GM18858 (cell line): ENCODE measurements around the gene HERC2.
"Not testable (repeated sequence)": the region's sequence is repeated elsewhere in the genome, so short reads cannot be mapped to it uniquely, and the experiment has no call there.

Source experiments
- ATAC-seq: cut with Tn5 transposase; IDR thresholded peaks from one replicate; pipeline ENCODE4 v1.9.1; 2021; ENCODE audit not compliant: unreplicated experiment

Gene HERC2

GRCh38 chr15:28286031-28286430 lies 35.9 kb downstream of the HERC2 start:
- ATAC-seq: no peak

DNA sequence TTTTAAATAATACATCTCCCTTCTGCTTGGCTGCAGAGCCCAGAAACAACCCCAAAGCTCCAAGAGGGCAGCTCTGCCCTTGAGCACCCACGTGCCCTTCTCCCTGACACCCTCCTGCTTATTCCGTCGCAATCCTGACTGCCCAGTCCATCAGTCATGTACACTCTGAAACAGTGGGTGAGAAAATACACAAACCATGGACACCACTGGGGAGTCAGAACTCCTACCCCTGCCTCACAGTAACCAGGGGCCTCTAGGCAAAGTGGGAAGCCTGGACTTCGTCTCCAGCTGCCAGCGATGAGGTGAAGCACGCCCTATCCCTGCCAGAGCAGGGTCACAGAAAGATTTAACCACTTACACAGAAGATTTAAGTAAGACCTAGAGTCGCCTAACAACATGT lies 40.1 kb downstream of the HERC2 start:
- no peak for ATAC-seq

- ATAC-seq: no peak
Measured at GRCh38 chr15:28274635-28275034, 47.3 kb downstream of the HERC2 start.

- no peak for ATAC-seq
Measured at GRCh38 chr15:28273873-28274610, 47.9 kb downstream of the HERC2 start.

DNA sequence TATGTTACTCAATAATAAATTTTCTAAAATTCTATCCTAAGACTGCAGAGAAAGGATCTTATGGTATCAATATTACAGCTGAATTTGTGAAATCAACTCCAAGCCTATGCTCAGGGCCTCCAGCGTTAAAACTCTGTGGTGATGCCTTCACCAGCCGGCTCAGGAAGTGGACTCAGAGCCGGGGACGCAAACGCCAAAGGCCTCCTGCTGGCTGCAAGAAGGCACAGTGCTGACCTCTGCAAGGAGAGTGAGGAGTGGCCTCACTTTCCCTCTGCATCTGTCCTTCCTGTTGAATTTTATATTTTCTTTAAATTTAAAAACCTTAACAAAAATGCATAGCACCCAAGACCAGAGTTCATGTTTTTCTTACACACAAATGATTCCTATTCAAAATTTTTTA lies 48.5 kb downstream of the HERC2 start:
- no peak for ATAC-seq

DNA sequence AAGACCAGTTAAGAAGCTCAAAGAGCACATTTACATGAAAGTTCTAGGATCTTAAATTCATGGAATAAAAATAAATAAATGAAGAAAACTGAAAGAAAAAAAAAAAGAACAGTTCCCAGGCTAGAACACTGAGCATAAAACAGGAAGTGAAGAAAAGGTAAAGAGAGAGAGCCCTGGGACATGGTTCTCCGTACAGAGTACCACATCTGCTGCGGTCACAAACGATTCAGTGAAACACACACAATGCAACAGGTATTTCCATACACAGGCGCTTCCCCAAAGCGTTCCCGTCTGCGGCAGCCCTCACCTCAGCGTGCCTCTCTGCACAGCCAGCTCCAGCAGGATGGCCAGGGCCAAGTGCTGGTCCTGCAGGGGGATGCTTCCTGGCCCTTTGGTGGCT lies 49.4 kb downstream of the HERC2 start:
- ATAC-seq: no peak

- ATAC-seq: no peak
Measured at GRCh38 chr15:28271697-28272260, 50.2 kb downstream of the HERC2 start.

GRCh38 chr15:28269097-28269496 lies 52.9 kb downstream of the HERC2 start:
- ATAC-seq: no peak

DNA sequence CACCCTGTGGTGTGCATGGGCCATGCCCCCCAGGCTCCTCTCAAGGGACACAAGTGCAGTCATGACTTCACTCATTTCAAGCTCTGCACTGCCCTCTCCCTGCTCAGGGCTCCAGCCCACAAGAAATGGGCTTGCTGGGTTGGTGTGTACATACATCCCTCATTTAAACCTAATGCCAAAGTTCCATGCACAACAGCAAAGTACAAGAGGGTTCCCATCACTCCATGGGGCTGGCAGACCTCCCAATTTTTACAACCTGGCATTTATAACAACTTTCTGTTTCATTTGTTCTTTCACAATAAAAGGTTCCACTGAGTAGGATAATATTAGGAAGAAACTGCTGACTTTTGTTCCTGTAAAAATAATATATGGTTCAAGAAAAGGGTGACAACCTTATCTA lies 54.3 kb downstream of the HERC2 start:
- ATAC-seq: no peak

GRCh38 chr15:28265334-28266019 lies 56.5 kb downstream of the HERC2 start:
- ATAC-seq: no peak

- ATAC-seq: no peak
Measured at GRCh38 chr15:28264166-28264565, 57.8 kb downstream of the HERC2 start.

GRCh38 chr15:28262438-28262837 lies 59.5 kb downstream of the HERC2 start:
- ATAC-seq: no peak

DNA sequence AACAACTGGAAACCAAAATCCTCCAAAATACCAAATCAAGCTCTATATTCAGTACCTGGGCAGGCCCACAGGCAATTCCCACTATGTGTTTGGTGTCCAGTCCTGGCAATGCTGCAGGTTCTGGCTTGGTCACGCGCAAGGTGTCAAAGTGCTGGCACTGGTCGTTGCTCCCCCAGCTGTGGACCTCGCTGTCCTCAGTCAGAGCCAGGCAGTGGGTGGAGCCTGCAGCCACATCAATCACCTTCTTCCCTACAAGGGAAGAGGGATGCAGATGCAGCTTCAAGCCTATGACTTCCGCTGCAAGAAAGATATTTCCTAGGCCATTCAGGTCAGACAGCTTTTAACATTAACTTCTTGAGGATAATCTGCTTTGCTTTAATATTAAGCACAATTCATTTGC lies 61.3 kb downstream of the HERC2 start:
- no peak for ATAC-seq

DNA sequence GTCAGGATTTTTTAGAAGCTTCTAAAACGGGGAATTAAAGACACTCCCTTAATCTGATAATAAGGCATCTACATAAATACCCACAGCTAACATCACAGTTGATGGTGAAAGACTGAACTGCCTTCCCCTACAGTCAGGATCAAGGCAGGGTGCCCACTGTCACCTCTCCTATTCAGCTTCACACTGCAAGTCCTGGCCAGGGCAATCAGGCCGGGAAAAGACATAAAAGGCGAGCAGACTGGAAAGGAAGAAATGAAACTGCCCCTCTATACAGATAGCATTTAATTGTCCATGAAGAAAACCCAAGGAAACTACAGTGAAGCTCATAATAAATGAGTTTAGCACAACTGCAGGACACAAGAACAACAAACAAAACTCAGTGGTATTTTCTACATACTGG lies 61.7 kb downstream of the HERC2 start:
- ATAC-seq: no peak

GRCh38 chr15:28255965-28256364 lies 66.0 kb downstream of the HERC2 start:
- no peak for ATAC-seq

DNA sequence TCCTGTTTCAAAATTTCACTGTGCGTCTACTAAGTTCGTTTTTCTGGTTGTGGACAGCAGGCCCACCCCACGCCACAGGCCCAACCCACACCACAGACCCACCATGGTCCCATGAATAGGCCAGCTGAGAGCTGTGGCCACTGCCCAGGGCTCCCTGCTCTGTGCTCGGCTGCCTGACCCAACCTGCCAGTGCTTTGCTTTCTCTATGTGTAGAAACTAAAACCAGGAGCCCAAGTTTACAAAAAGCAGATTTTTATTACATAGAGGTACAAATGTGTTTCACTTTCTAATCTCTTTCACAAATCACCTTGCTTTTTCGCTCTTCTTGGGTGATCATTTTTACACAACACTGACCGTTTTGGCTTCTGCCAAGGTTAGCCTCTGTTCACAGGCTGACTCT lies 69.1 kb downstream of the HERC2 start:
- no peak for ATAC-seq

GRCh38 chr15:28246605-28247004 lies 75.4 kb downstream of the HERC2 start:
- ATAC-seq: no peak

- ATAC-seq: no peak
Measured at GRCh38 chr15:28243901-28244300, 78.1 kb downstream of the HERC2 start.

GRCh38 chr15:28243399-28243798 lies 78.6 kb downstream of the HERC2 start:
- no peak for ATAC-seq

GRCh38 chr15:28238296-28238695 lies 83.7 kb downstream of the HERC2 start:
- ATAC-seq: not testable (repeated sequence)

DNA sequence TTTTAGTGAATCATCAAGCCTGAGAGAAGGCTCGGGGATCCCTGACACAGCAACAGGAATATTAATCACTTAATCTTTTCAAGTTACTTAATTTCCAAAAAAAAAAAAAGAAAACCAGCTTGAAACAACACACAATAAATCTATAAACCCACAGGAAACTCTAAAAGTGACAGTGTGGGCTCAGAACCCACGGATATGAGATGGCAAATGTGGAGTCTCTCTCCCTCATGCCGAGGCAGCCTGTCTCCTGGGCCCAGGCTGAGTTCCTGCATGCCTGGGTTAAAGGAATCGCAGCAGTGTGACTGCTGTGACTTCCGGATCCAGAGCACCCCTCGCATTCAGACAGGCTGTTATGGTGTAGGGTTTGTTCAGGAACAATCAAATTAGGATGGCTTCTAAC lies 90.2 kb downstream of the HERC2 start:
- not testable (repeated sequence) for ATAC-seq

- not testable (repeated sequence) for ATAC-seq
Measured at GRCh38 chr15:28231336-28231735, 90.6 kb downstream of the HERC2 start.
